GM12878 (cell line): ENCODE measurements around the gene NLGN4X. TPM values are rescaled to one million over a fixed set of nuclear protein-coding genes. Genes with fewer than 3 reads are reported as not detected.

Source experiments
- ATAC-seq: fragments of 200-7000 bp; cut with Tn5 transposase; 3 replicates; pipeline ENCODE4 v1.9.1; 2020; ENCODE audit warnings: mild to moderate bottlenecking, moderate library complexity
- BruUV-seq: library from RNA; stranded (reverse); fragments of 400-500 nt; replicated peaks from 2 replicates; lab custom pipeline; 2021; lab: Mats Ljungman, UMichigan
- CTCF ChIA-PET: fragments of 300-600 bp; sonication (Branson Sonifier 250); formaldehyde crosslinking; extraction: SDS; loops from one replicate; lab custom pipeline; 2021; ENCODE audit warnings: inconsistent platforms; lab: Yijun Ruan, JAX
- POLR2A ChIA-PET: fragments of 350-600 bp; formaldehyde crosslinking; extraction: SDS; loops from one replicate; lab custom pipeline; 2021; ENCODE audit warnings: inconsistent platforms; lab: Charles Lee
- RAD21 ChIA-PET: fragments of 300-600 bp; sonication (Branson Sonifier 250); formaldehyde crosslinking; loops from one replicate; lab custom pipeline; 2023; ENCODE audit warnings: antibody characterized with exemption; ENCODE audit not compliant: unreplicated experiment; lab: Charles Lee
- SMC1A ChIA-PET: fragments of 300-600 bp; sonication (Branson Sonifier 250); formaldehyde crosslinking; loops from one replicate; lab custom pipeline; 2023; ENCODE audit not compliant: unreplicated experiment, uncharacterized antibody; lab: Charles Lee
- DNase-seq: peaks from one replicate; pipeline ENCODE4 v3.0.0-alpha.2; 2011; ENCODE audit warnings: low read depth, low spot score
- FAIRE-seq: peaks from 3 replicates; lab custom pipeline; 2011; peaks lifted over from hg19 to GRCh38; lab: Jason Lieb, UNC
- H2AFZ ChIP-seq: 2 replicates; pipeline ENCODE4 v1.6.0; 2011; ENCODE audit warnings: low read depth, low read length, control low read depth; ENCODE audit not compliant: control insufficient read depth
- H3K27ac ChIP-seq: 2 replicates; pipeline ENCODE4 v1.5.1; 2011; ENCODE audit warnings: control low read depth; ENCODE audit not compliant: control insufficient read depth, insufficient read depth
- H3K27me3 ChIP-seq, 2 experiments: replicated peaks in 1 of 2; 2 replicates each; pipeline versions ENCODE4 v1.6.0 to v1.6.1; 2011; ENCODE audit warnings: low read length in 1 of 2; ENCODE audit not compliant: control insufficient read depth in 2 of 2, insufficient read depth in 2 of 2
- H3K36me3 ChIP-seq, 2 experiments: 2 replicates each; pipeline ENCODE4 v1.5.1; 2011; ENCODE audit warnings: low read length in 1 of 2; ENCODE audit not compliant: control insufficient read depth in 2 of 2, insufficient read depth in 2 of 2
- H3K4me1 ChIP-seq: 2 replicates; pipeline ENCODE4 v1.6.1; 2011; ENCODE audit warnings: mild to moderate bottlenecking, low read length, moderate library complexity, mixed read lengths; ENCODE audit not compliant: control insufficient read depth, insufficient read depth
- H3K4me2 ChIP-seq: 2 replicates; pipeline ENCODE4 v1.6.0; 2011; ENCODE audit warnings: control low read depth; ENCODE audit not compliant: control insufficient read depth, insufficient read depth
- H3K4me3 ChIP-seq: fragments of 200-600 bp; sonication (generic); 2 replicates; pipeline ENCODE4 v1.5.1; 2016
- H3K79me2 ChIP-seq: 2 replicates; pipeline ENCODE4 v1.6.0; 2011; ENCODE audit warnings: low read length; ENCODE audit not compliant: control insufficient read depth, insufficient read depth
- H3K9ac ChIP-seq: 2 replicates; pipeline ENCODE4 v1.8.0; 2011; ENCODE audit warnings: low read length, control low read depth, mixed read lengths; ENCODE audit not compliant: control insufficient read depth, insufficient read depth
- H3K9me3 ChIP-seq: replicated peaks from 3 replicates; pipeline ENCODE4 v1.5.1; 2011; ENCODE audit warnings: mild to moderate bottlenecking, low read length; ENCODE audit not compliant: control insufficient read depth, insufficient read depth
- H4K20me1 ChIP-seq: 2 replicates; pipeline ENCODE4 v1.6.0; 2011; ENCODE audit not compliant: control insufficient read depth, insufficient read depth
- ATF7 ChIP-seq: fragments of 450-650 bp; IDR thresholded peaks from 2 replicates; pipeline ENCODE4 v1.6.1; 2016; ENCODE audit warnings: low read depth, mild to moderate bottlenecking
- CBX3 ChIP-seq: fragments of 200-600 bp; sonication (generic); IDR thresholded peaks from 2 replicates; pipeline ENCODE4 v1.6.1; 2016; ENCODE audit warnings: low read depth, borderline replicate concordance
- CHD4 ChIP-seq: fragments of 200-600 bp; sonication (generic); IDR thresholded peaks from 2 replicates; pipeline ENCODE4 v1.6.1; 2016; ENCODE audit warnings: mild to moderate bottlenecking
- HCFC1 ChIP-seq: fragments of 150-350 bp; IDR thresholded peaks from 2 replicates; pipeline ENCODE4 v1.6.1; 2014; ENCODE audit warnings: low read length
- KLF5 ChIP-seq: fragments of 450-650 bp; IDR thresholded peaks from 2 replicates; pipeline ENCODE4 v1.6.1; 2014; ENCODE audit warnings: mild to moderate bottlenecking; ENCODE audit not compliant: partially characterized antibody
- MYC ChIP-seq: IDR thresholded peaks from 2 replicates; pipeline ENCODE4 v1.6.1; 2011; ENCODE audit warnings: mild to moderate bottlenecking, low read length, moderate library complexity, inconsistent platforms; ENCODE audit not compliant: insufficient read depth, insufficient replicate concordance, insufficient read length, severe bottlenecking
- PAX8 ChIP-seq: fragments of 450-650 bp; IDR thresholded peaks from 2 replicates; pipeline ENCODE4 v1.6.1; 2017; ENCODE audit warnings: mild to moderate bottlenecking, moderate library complexity
- POLR2A ChIP-seq: IDR thresholded peaks from 2 replicates; pipeline ENCODE4 v1.6.1; 2011; ENCODE audit warnings: low read depth, mild to moderate bottlenecking, low read length
- SMAD5 ChIP-seq: IDR thresholded peaks from 2 replicates; pipeline ENCODE4 v1.6.1; 2016; ENCODE audit warnings: antibody characterized with exemption, low read depth
- SREBF1 ChIP-seq: IDR thresholded peaks from 2 replicates; pipeline ENCODE4 v1.6.1; 2012; ENCODE audit warnings: mild to moderate bottlenecking, low read length
- YBX1 ChIP-seq: fragments of 450-650 bp; IDR thresholded peaks from 2 replicates; pipeline ENCODE4 v1.6.1; 2016; ENCODE audit warnings: antibody characterized with exemption
- ZNF384 ChIP-seq: IDR thresholded peaks from 2 replicates; pipeline ENCODE4 v1.6.1; 2012; ENCODE audit warnings: low read depth, mild to moderate bottlenecking, low read length, improper control_type of control experiment, borderline replicate concordance
- ZZZ3 ChIP-seq: IDR thresholded peaks from 2 replicates; pipeline ENCODE4 v1.6.1; 2011; ENCODE audit warnings: low read depth; ENCODE audit not compliant: control insufficient read depth, insufficient read length
- WGBS: methylation state at CpG from one replicate; pipeline ENCODE4 v1.1.6; 2016; ENCODE audit warnings: low lambda C conversion rate; ENCODE audit not compliant: insufficient replicate concordance, insufficient coverage; ENCODE audit errors: missing lambda C conversion rate; 5-methylcytosine and 5-hydroxymethylcytosine counted together
- in situ Hi-C: fragments of 300-500 bp; cut with MboI; formaldehyde crosslinking; loops from 9 replicates; pipeline ENCODE4 v1.14.3; 2018; ENCODE audit warnings: mixed read lengths
- intact Hi-C: fragments of 100-400 bp; cut with micrococcal nuclease; formaldehyde crosslinking; loops from one replicate; pipeline ENCODE4 v1.14.2; 2022; ENCODE audit not compliant: unreplicated experiment
- polyA plus RNA-seq, 11 experiments: library from polyadenylated mRNA; depleted of rRNA in 4 of 11; unstranded in 6 of 11; stranded (reverse) in 5 of 11; fragments of >200 nt; fragmentation: Nextera tagmentation in 4 of 11; fragmentation: Illumina TruSeq in 1 of 11; extraction: Ambion mirVana in 4 of 11; extraction: Trizol in 1 of 11; gene quantifications; 1 replicate in 1 of 11; 2 replicates in 10 of 11; pipeline versions ENCODE4 v1.2.1 to v1.2.3, GENCODE V29; 2011 to 2016; ENCODE audit warnings: inconsistent platforms in 2 of 11, missing spikeins in 2 of 11, low read depth in 1 of 11
- total RNA-seq, 4 experiments: library from RNA; depleted of rRNA in 3 of 4; stranded (reverse); fragments of >200 nt in 3 of 4; fragmentation: Illumina TruSeq in 1 of 4; extraction: Trizol in 1 of 4; gene quantifications; 2 replicates each; pipeline versions ENCODE4 v1.2.1 to v1.2.3, GENCODE V29; 2013 to 2021
- TF ChIP-seq, protein P1 (sequence below): fragments of 450-650 bp; IDR thresholded peaks from 2 replicates; pipeline ENCODE4 v1.6.1; 2017; ENCODE audit warnings: antibody characterized with exemption, mild to moderate bottlenecking, moderate library complexity
- TF ChIP-seq, protein P2 (sequence below): IDR thresholded peaks from 2 replicates; pipeline ENCODE4 v1.6.1; 2012; ENCODE audit warnings: low read depth, low read length, improper control_type of control experiment
- TF ChIP-seq, protein P3 (sequence below): IDR thresholded peaks from 2 replicates; pipeline ENCODE4 v1.6.1; 2012; ENCODE audit warnings: low read depth, low read length, improper control_type of control experiment
- TF ChIP-seq, protein P4 (sequence below): IDR thresholded peaks from 2 replicates; pipeline ENCODE4 v1.6.1; 2011; ENCODE audit warnings: mild to moderate bottlenecking, low read depth, low read length, moderate library complexity; ENCODE audit not compliant: insufficient replicate concordance
- TF ChIP-seq, protein P5 (sequence below): fragments of 450-650 bp; IDR thresholded peaks from 2 replicates; pipeline ENCODE4 v1.6.1; 2017; ENCODE audit warnings: mild to moderate bottlenecking, low read depth, inconsistent platforms; ENCODE audit not compliant: poor library complexity, severe bottlenecking

NLGN4X gene
- total and polyA plus RNA-seq, 10 of the 15 experiments (the other 5 are each of a cell fraction or from before 2014, with no cell fraction given): 0.02 to 1.5 (median 0.09) TPM; not detected in 2

DNA sequence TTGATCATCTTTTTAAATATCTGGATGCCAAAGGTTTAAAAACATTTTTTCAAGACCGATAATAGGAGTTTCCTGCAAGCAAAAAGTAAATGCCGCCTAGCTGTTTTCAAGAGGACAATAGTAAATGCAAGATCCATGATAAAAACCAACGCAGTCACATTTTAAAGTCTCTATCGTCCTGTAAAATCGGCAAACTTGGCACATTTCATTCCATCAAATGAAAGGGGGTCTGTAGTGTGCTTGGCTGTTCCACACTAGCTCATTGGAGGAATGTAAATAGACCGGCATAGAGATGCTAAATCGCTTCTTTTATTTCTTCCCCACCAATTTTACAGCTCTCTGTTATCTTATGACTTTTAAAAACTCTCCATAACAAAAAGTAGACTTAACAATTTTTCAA lies 202.2 kb downstream of the NLGN4X start:
- ChIA-PET SMC1A (no interaction called here), CTCF (interaction anchor here (1.0 to 1.5 kb wide), 3 partner anchors 15 to 1899 kb away, joined by 3 read pairs; no protein-coding TSS in a partner anchor), RAD21 (interaction anchor here (0.6 to 1.1 kb wide), 2 partner anchors 24 to 200 kb away, joined by 3 to 4 read pairs; no protein-coding TSS in a partner anchor), POLR2A (no interaction called here)
- no peak overlapping the region for H2AFZ ChIP-seq
- ATAC-seq (no peak), FAIRE-seq (no peak), DNase-seq (no peak)
- BruUV-seq: no TSS peak
- no peaks in the 10 kb centered on the region for H3K36me3 ChIP-seq
- intact Hi-C loops (no loop called here), in situ Hi-C loops (no loop called here)
- H3K27me3 ChIP-seq: no peaks in the 10 kb centered on the region
- H3K9me3 ChIP-seq: no peaks in the 10 kb centered on the region
- 22% methylated on average over 7 of the region's 7 CpGs for WGBS
- H3K4me2 ChIP-seq: no peak overlapping the region
- H3K27ac ChIP-seq: no peak overlapping the region
- H3K4me3 ChIP-seq: no peak overlapping the region
- no peaks in the 10 kb centered on the region for H3K79me2 ChIP-seq
- H4K20me1 ChIP-seq: no peaks in the 10 kb centered on the region
- H3K4me1 ChIP-seq: no peaks in the 10 kb centered on the region
- H3K9ac ChIP-seq: no peak overlapping the region
- TF ChIP-seq, protein P1, sequence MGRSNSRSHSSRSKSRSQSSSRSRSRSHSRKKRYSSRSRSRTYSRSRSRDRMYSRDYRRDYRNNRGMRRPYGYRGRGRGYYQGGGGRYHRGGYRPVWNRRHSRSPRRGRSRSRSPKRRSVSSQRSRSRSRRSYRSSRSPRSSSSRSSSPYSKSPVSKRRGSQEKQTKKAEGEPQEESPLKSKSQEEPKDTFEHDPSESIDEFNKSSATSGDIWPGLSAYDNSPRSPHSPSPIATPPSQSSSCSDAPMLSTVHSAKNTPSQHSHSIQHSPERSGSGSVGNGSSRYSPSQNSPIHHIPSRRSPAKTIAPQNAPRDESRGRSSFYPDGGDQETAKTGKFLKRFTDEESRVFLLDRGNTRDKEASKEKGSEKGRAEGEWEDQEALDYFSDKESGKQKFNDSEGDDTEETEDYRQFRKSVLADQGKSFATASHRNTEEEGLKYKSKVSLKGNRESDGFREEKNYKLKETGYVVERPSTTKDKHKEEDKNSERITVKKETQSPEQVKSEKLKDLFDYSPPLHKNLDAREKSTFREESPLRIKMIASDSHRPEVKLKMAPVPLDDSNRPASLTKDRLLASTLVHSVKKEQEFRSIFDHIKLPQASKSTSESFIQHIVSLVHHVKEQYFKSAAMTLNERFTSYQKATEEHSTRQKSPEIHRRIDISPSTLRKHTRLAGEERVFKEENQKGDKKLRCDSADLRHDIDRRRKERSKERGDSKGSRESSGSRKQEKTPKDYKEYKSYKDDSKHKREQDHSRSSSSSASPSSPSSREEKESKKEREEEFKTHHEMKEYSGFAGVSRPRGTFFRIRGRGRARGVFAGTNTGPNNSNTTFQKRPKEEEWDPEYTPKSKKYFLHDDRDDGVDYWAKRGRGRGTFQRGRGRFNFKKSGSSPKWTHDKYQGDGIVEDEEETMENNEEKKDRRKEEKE: no peak
- TF ChIP-seq, protein P2, sequence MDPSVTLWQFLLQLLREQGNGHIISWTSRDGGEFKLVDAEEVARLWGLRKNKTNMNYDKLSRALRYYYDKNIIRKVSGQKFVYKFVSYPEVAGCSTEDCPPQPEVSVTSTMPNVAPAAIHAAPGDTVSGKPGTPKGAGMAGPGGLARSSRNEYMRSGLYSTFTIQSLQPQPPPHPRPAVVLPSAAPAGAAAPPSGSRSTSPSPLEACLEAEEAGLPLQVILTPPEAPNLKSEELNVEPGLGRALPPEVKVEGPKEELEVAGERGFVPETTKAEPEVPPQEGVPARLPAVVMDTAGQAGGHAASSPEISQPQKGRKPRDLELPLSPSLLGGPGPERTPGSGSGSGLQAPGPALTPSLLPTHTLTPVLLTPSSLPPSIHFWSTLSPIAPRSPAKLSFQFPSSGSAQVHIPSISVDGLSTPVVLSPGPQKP: no peak
- TF ChIP-seq SREBF1: no peak
- TF ChIP-seq POLR2A: no peak
- TF ChIP-seq SMAD5: no peak
- TF ChIP-seq PAX8: no peak
- TF ChIP-seq HCFC1: no peak
- TF ChIP-seq YBX1: no peak
- no peak for TF ChIP-seq ZNF384
- TF ChIP-seq, protein P3, sequence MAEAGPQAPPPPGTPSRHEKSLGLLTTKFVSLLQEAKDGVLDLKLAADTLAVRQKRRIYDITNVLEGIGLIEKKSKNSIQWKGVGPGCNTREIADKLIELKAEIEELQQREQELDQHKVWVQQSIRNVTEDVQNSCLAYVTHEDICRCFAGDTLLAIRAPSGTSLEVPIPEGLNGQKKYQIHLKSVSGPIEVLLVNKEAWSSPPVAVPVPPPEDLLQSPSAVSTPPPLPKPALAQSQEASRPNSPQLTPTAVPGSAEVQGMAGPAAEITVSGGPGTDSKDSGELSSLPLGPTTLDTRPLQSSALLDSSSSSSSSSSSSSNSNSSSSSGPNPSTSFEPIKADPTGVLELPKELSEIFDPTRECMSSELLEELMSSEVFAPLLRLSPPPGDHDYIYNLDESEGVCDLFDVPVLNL: no peak
- TF ChIP-seq ZZZ3: no peak
- TF ChIP-seq CHD4: no peak
- no peak for TF ChIP-seq KLF5
- TF ChIP-seq MYC: no peak
- no peak for TF ChIP-seq ATF7
- TF ChIP-seq CBX3: no peak
- TF ChIP-seq, protein P4, sequence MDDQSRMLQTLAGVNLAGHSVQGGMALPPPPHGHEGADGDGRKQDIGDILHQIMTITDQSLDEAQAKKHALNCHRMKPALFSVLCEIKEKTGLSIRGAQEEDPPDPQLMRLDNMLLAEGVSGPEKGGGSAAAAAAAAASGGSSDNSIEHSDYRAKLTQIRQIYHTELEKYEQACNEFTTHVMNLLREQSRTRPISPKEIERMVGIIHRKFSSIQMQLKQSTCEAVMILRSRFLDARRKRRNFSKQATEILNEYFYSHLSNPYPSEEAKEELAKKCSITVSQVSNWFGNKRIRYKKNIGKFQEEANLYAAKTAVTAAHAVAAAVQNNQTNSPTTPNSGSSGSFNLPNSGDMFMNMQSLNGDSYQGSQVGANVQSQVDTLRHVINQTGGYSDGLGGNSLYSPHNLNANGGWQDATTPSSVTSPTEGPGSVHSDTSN: no peak
- TF ChIP-seq, protein P5, sequence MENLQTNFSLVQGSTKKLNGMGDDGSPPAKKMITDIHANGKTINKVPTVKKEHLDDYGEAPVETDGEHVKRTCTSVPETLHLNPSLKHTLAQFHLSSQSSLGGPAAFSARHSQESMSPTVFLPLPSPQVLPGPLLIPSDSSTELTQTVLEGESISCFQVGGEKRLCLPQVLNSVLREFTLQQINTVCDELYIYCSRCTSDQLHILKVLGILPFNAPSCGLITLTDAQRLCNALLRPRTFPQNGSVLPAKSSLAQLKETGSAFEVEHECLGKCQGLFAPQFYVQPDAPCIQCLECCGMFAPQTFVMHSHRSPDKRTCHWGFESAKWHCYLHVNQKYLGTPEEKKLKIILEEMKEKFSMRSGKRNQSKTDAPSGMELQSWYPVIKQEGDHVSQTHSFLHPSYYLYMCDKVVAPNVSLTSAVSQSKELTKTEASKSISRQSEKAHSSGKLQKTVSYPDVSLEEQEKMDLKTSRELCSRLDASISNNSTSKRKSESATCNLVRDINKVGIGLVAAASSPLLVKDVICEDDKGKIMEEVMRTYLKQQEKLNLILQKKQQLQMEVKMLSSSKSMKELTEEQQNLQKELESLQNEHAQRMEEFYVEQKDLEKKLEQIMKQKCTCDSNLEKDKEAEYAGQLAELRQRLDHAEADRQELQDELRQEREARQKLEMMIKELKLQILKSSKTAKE: no peak
